Stomach (tissue), 4 donors: ENCODE measurements around the gene RALBP1.

Experiments used
- CTCF ChIP-seq, 7 experiments: fragments of 450-650 bp in 4 of 7; fragments of 200-600 bp in 3 of 7; sonication (generic) in 3 of 7; IDR thresholded peaks; one replicate each; pipeline ENCODE4 v1.5.1; 2016 to 2019; ENCODE audit warnings: antibody characterized with exemption in 7 of 7, control low read depth in 2 of 7, mild to moderate bottlenecking in 1 of 7
- EP300 ChIP-seq: sonication (generic); formaldehyde crosslinking; IDR thresholded peaks from one replicate; pipeline ENCODE4 v1.6.1; 2017; ENCODE audit warnings: antibody characterized with exemption
- POLR2A ChIP-seq, 4 donors: fragments of 450-650 bp; IDR thresholded peaks; one replicate each; pipeline ENCODE4 v1.6.1; 2016; ENCODE audit warnings: antibody characterized with exemption in 4 of 4, control low read depth in 2 of 4, mild to moderate bottlenecking in 1 of 4, moderate library complexity in 1 of 4
- POLR2AphosphoS5 ChIP-seq, 3 donors: sonication (generic); formaldehyde crosslinking; IDR thresholded peaks; one replicate each; pipeline ENCODE4 v1.6.1; 2016; ENCODE audit warnings: antibody characterized with exemption in 3 of 3

GRCh38 chr18:9495465-9495864 lies 20.2 kb downstream of the RALBP1 start:
- TF ChIP-seq POLR2AphosphoS5 (IDR thresholded peaks at IDR 0.05), result no peak
- TF ChIP-seq CTCF (IDR thresholded peaks at IDR 0.05), result no peak
- no peak for TF ChIP-seq POLR2A (IDR thresholded peaks at IDR 0.05)
- TF ChIP-seq EP300, result no peak
